Ascending aorta (tissue), 2 donors: Measurements from ENCODE around the gene C4orf33. TPM values are rescaled to one million over a fixed set of nuclear protein-coding genes. Genes with fewer than 3 reads are reported as not detected.
A peak's percentile ranks its signal among the peaks of the same experiment; 100 is the strongest.

Experiments
- DNase-seq, 2 donors: peaks; one replicate each; pipeline ENCODE4 v3.0.0-alpha.2; 2019; ENCODE audit warnings: low spot score in 2 of 2
- H3K27ac ChIP-seq, 2 donors: fragments of 200-600 bp; sonication (generic); one replicate each; pipeline ENCODE4 v1.5.1; 2016 to 2017; ENCODE audit warnings: mild to moderate bottlenecking in 1 of 2
- H3K27me3 ChIP-seq: fragments of 200-600 bp; sonication (generic); one replicate; pipeline ENCODE4 v1.5.1; 2017
- H3K36me3 ChIP-seq, 2 donors: fragments of 200-600 bp; sonication (generic); one replicate each; pipeline ENCODE4 v1.5.1; 2016
- H3K4me1 ChIP-seq, 2 donors: fragments of 200-600 bp; sonication (generic); one replicate each; pipeline ENCODE4 v1.5.1; 2016 to 2017; ENCODE audit warnings: mild to moderate bottlenecking in 1 of 2
- H3K4me3 ChIP-seq, 2 donors: fragments of 200-600 bp; sonication (generic); one replicate each; pipeline ENCODE4 v1.5.1; 2016 to 2017; ENCODE audit warnings: mild to moderate bottlenecking in 1 of 2
- H3K9me3 ChIP-seq, 2 donors: fragments of 200-600 bp; sonication (generic); one replicate each; pipeline ENCODE4 v1.5.1; 2016
- intact Hi-C: fragments of 100-400 bp; cut with DNase I; formaldehyde crosslinking; loops from one replicate; pipeline ENCODE4 v1.15.1; 2023
- total RNA-seq: library from RNA; depleted of rRNA; stranded (reverse); fragments of >200 nt; gene quantifications from one replicate; pipeline ENCODE4 v1.1.0, GENCODE V29; 2016
- TF ChIP-seq, protein P1 (sequence below), 3 experiments: fragments of 200-600 bp in 2 of 3; fragments of 450-650 bp in 1 of 3; sonication (generic) in 2 of 3; IDR thresholded peaks; one replicate each; pipeline ENCODE4 v1.5.1; 2016 to 2019; ENCODE audit warnings: antibody characterized with exemption in 3 of 3, mild to moderate bottlenecking in 1 of 3, moderate library complexity in 1 of 3

The C4orf33 gene
- total RNA-seq, 1 donor from 2014 or later: 2.9 TPM

DNA sequence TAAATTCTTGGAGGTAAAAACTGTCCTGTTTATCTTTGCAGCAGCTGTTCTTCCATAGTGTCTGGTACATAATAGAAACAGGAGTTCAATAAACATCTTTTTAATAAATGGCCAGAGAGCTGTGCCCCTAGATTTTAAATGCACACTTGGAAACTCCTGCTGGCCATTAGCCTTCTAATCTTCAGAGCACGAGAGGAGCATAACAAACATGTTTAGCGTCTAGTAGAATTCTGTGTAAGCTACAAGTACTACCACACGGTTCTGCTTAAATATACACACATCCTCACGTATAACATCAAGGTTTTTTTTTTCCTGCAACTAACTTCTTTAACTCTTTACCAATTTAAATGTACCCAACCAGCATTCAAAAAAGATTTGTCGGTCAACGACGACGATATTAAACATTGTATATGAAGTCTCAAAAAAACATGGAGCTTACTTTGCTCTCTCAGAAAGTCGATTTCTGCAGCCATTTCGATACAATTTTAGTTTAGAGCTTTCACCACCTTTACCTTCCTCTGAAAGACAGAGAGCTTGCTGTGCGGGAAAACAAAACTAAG lies 3.2 kb upstream of the C4orf33 start:
- Histone ChIP-seq H3K4me3 (peak overlapping the region; percentile 74 to 75), H3K27me3 (no peaks in the 10 kb centered on the region), H3K4me1 (peaks cover 0 to 14% of the 10 kb centered on the region in 2 donors), H3K36me3 (no peaks in the 10 kb centered on the region), H3K27ac (peak overlapping the region; percentile 91 to 92), H3K9me3 (no peaks in the 10 kb centered on the region)
- DNase-seq: no peak
- TF ChIP-seq, protein P1, sequence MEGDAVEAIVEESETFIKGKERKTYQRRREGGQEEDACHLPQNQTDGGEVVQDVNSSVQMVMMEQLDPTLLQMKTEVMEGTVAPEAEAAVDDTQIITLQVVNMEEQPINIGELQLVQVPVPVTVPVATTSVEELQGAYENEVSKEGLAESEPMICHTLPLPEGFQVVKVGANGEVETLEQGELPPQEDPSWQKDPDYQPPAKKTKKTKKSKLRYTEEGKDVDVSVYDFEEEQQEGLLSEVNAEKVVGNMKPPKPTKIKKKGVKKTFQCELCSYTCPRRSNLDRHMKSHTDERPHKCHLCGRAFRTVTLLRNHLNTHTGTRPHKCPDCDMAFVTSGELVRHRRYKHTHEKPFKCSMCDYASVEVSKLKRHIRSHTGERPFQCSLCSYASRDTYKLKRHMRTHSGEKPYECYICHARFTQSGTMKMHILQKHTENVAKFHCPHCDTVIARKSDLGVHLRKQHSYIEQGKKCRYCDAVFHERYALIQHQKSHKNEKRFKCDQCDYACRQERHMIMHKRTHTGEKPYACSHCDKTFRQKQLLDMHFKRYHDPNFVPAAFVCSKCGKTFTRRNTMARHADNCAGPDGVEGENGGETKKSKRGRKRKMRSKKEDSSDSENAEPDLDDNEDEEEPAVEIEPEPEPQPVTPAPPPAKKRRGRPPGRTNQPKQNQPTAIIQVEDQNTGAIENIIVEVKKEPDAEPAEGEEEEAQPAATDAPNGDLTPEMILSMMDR (IDR thresholded peaks at IDR 0.05): no peak
- intact Hi-C loops: loop anchor here (2.0 to 10.0 kb wide), 8 partner anchors 280 to 1308 kb away; partner anchors contain the start of genes HSPA4L, LARP1B and PGRMC2

- peaks cover 0 to 14% of the 10 kb centered on the region in 2 donors for H3K4me1 ChIP-seq
- intact Hi-C loops: loop anchor here (2.0 to 10.0 kb wide), 8 partner anchors 281 to 1309 kb away; partner anchors contain the start of genes HSPA4L, LARP1B and PGRMC2
- no peaks in the 10 kb centered on the region for H3K9me3 ChIP-seq
- DNase-seq: peak; percentile 92 to 99
- no peaks in the 10 kb centered on the region for H3K36me3 ChIP-seq
- TF ChIP-seq, protein P1 (IDR thresholded peaks at IDR 0.05): no peak
- peak within 1 kb of the TSS; percentile 91 to 92 for H3K27ac ChIP-seq
- no peaks in the 10 kb centered on the region for H3K27me3 ChIP-seq
- peak within 1 kb of the TSS; percentile 74 to 75 for H3K4me3 ChIP-seq
Observed at GRCh38 chr4:129093191-129093920, 2.6 kb upstream of the C4orf33 start, which contains the start of gene SCLT1. Gene SCLT1 (minus strand): TSS chr4:129093539. CDS start chr4:129093103, 436 bp downstream.

- intact Hi-C loops: loop anchor here (5.0 to 10.0 kb wide), 6 partner anchors 282 to 1310 kb away; partner anchors contain the start of genes HSPA4L and PGRMC2
- no peaks in the 10 kb centered on the region for H3K36me3 ChIP-seq
- no peak for DNase-seq
Observed at GRCh38 chr4:129094347-129094746, 1.6 kb upstream of the C4orf33 start.

DNA sequence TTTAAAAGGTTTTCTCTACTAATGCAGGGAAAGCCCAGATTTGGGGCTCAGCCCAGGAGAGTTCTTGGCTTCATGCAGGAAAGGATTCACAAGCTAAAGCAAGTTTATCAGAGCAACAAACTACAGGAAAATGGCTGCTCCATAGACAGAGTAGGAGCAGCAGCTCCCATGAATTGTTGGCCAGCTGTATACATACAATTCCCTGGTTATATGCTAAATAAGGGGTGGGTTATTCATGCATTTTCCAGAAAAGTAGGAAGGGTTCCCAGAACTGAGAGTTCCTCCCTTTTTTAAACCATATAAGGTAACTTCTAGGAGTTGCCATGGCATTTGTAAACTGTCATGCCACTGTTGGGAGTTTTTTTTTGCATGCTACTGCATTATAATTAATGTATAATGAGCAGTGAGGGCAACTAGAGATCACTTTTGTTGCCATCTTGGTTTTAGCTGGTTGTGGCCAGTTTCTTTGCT lies 2.6 kb downstream of the C4orf33 start:
- no peak for DNase-seq
- intact Hi-C loops: loop anchor here (10.0 kb wide), 4 partner anchors 544 to 1314 kb away; partner anchors contain the start of gene HSPA4L
- H3K4me3 ChIP-seq: no peak overlapping the region
- H3K27me3 ChIP-seq: no peaks in the 10 kb centered on the region
- TF ChIP-seq, protein P1 (IDR thresholded peaks at IDR 0.05): no peak
- H3K27ac ChIP-seq: no peak overlapping the region
- peaks cover 0 to 9% of the 10 kb centered on the region in 2 donors for H3K4me1 ChIP-seq
- no peaks in the 10 kb centered on the region for H3K36me3 ChIP-seq
- no peaks in the 10 kb centered on the region for H3K9me3 ChIP-seq

More at GRCh38 chr4:129094347-129094746, 1.6 kb upstream of the C4orf33 start:
- TF ChIP-seq, protein P1 (IDR thresholded peaks at IDR 0.05): no peak
- peak overlapping the region; percentile 91 to 92 for H3K27ac ChIP-seq
- H3K4me1 ChIP-seq: peaks cover 0 to 14% of the 10 kb centered on the region in 2 donors
- peak overlapping the region in 1 of 2 donors; percentile 75 for H3K4me3 ChIP-seq
- H3K27me3 ChIP-seq: no peaks in the 10 kb centered on the region
- H3K9me3 ChIP-seq: no peaks in the 10 kb centered on the region

- Histone ChIP-seq H3K27ac (no peak overlapping the region), H3K9me3 (no peaks in the 10 kb centered on the region), H3K4me1 (no peaks in the 10 kb centered on the region), H3K36me3 (no peaks in the 10 kb centered on the region), H3K27me3 (no peaks in the 10 kb centered on the region), H3K4me3 (no peak overlapping the region)
- intact Hi-C loops: no loop called here
- no peak for DNase-seq
- TF ChIP-seq, protein P1 (IDR thresholded peaks at IDR 0.05): no peak
Observed at GRCh38 chr4:129109965-129110824, 14.2 kb downstream of the C4orf33 start.
